T-helper 17 cell (primary cell): Measurements from ENCODE around the gene CPN2. TPM values are rescaled to one million over a fixed set of nuclear protein-coding genes. Genes with fewer than 3 reads are reported as not detected.

Experiments
- ATAC-seq: fragments of 150-1000 bp; cut with Tn5 transposase; 2 replicates; pipeline ENCODE4 v1.10.0; 2021; ENCODE audit warnings: mild to moderate bottlenecking, moderate library complexity
- DNase-seq, 3 donors: peaks; one replicate each; pipeline versions ENCODE4 v3.0.0 to v3.0.0-alpha.2; 2020 to 2021
- H3K9me3 ChIP-seq: one replicate; pipeline ENCODE4 v1.7.0; 2013; ENCODE audit warnings: low read length, mild to moderate bottlenecking; ENCODE audit not compliant: control insufficient read depth, poor library complexity, severe bottlenecking
- H3K27ac Mint-ChIP-seq: one replicate; pipeline ENCODE4 v1.8.0; 2022; ENCODE audit warnings: mild to moderate bottlenecking, moderate library complexity, mixed read lengths
- H3K27me3 Mint-ChIP-seq: one replicate; pipeline ENCODE4 v1.8.0; 2022; ENCODE audit warnings: mixed read lengths
- H3K36me3 Mint-ChIP-seq: one replicate; pipeline ENCODE4 v1.8.0; 2022; ENCODE audit warnings: low read depth, mixed read lengths
- H3K4me1 Mint-ChIP-seq: one replicate; pipeline ENCODE4 v1.8.0; 2022; ENCODE audit warnings: mild to moderate bottlenecking, mixed read lengths
- H3K4me3 Mint-ChIP-seq: one replicate; pipeline ENCODE4 v1.8.0; 2022; ENCODE audit warnings: mild to moderate bottlenecking, moderate library complexity, mixed read lengths
- total RNA-seq, 4 donors: library from RNA in 2 of 4; stranded (reverse) in 2 of 4; gene quantifications; one replicate each; pipeline ENCODE4 v1.2.3 and lab custom pipeline; 2022 to 2026

Gene CPN2
- total RNA-seq, 2 donors from 2014 or later, result not detected

DNA sequence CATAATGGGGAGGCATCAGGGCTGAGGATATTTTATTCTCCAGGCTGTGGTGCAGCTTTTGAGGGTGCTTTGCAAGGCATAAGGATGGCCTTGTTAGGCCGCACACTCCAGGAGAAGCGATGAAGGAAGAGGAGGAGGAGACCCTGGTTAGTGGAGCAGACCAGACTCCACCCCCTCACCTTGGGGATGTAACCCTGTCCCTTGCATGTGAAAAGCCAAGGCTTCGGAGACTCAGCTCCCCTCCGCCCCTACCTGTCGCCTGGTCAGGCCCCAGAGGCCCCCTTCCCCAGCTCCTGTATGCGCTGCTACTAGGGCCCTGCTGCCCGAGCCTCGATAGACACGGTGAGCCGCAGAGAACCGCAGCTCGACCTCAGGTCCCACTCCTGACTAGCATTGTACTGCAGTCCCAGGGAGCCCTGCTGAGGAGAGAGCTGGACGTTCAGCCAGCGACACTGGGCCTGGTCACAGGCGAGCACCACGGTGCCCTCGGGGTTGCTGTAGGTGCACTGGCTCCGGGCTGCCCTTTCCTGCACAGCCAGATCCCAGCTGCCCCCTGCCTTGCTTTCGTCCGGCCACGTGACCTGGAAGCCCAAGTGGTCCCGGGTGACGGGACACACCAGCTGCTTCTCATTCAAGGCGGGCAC lies 10.2 kb downstream of the CPN2 start:
- no peak overlapping the region for H3K27ac Mint-ChIP-seq
- peaks cover 35% of the 10 kb centered on the region for H3K27me3 Mint-ChIP-seq
- H3K4me3 Mint-ChIP-seq, result no peak overlapping the region
- ATAC-seq, result no peak
- no peaks in the 10 kb centered on the region for H3K9me3 ChIP-seq
- peaks cover 2% of the 10 kb centered on the region for H3K36me3 Mint-ChIP-seq
- no peak for DNase-seq
- H3K4me1 Mint-ChIP-seq, result no peaks in the 10 kb centered on the region

DNA sequence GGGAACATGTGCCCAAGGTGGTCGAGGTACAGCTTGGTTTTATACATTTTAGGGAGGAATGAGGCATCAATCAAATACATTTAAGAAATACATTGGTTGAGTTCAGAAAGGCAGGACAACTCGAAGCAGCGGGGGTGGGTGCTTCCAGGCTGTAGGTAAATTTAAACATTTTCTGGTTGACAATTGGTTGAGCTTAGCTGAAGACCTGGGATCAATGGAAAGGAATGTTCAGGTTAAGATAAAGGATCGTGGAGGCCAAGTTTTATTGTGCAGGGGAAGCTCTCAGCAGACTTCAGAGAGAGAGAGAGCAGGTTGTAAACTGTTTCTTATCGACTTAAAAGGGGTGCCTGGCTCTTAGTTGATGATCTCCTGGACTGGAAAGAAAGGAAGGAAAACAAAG lies 11.3 kb downstream of the CPN2 start:
- H3K27ac Mint-ChIP-seq, result no peak overlapping the region
- no peaks in the 10 kb centered on the region for H3K9me3 ChIP-seq
- no peak for DNase-seq
- H3K36me3 Mint-ChIP-seq, result peaks cover 2% of the 10 kb centered on the region
- ATAC-seq, result no peak
- H3K4me1 Mint-ChIP-seq, result no peaks in the 10 kb centered on the region
- H3K4me3 Mint-ChIP-seq, result no peak overlapping the region
- peaks cover 35% of the 10 kb centered on the region for H3K27me3 Mint-ChIP-seq

DNA sequence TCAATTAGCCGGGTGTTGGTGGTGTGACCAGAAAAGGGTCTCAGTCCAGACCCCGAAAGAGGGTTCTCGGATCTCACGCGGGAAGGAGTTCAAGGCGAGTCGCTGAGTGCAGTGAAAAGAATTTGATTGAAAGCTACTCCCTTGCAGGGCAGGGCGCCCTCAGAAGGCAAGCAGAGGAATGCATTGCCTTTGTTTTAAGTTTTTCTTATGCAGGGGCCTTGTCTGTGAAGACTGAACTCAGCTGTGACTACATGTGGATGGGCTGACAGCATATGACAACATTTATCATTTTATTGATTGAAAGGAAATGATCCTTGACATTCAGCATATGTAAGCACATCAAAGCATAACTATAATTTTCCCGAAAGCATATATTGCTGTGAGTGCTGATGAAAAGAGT lies 11.8 kb downstream of the CPN2 start:
- Mint-ChIP-seq H3K27ac (peak overlapping the region; percentile 3), H3K27me3 (peaks cover 35% of the 10 kb centered on the region), H3K36me3 (peaks cover 2% of the 10 kb centered on the region), H3K4me3 (no peak overlapping the region), H3K4me1 (no peaks in the 10 kb centered on the region)
- no peak for ATAC-seq
- no peaks in the 10 kb centered on the region for H3K9me3 ChIP-seq
- DNase-seq, result no peak

DNA sequence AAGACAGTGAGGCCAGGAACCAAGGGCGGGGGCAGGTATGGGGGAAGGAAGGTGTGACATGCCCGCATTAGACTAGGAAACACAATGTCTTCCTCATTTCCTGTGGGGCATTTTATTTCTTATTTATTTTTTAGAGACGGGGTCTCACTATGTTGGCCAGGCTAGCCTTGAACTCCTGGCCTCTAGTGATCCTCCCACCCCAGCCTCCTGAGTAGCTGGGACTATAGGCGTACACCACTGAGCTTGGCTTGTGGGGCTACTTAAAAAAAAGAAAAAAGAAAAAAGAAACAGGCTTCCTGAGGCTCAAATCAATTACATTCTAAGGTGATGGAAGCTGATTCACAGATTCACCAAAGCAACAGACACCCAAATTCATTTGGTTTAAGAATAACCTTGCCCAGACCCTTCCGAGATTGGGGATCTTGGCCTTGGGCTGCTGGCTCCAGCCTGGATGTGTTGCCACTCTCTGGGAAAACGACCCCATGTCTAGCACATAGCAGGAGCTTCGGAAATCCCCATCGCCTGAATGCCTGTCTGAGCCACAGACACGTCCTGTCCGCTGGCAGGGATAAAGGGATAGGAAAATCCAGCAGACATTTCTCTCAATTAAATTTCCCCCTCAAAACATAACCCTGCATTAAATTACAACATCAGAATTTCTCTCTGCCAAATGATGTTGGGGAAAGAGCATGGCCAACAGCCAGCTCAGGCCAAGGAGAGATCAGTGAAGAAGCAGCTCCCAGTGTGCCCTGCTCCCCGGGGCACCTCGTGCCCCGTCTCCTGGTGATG lies 13.0 kb downstream of the CPN2 start:
- no peaks in the 10 kb centered on the region for H3K9me3 ChIP-seq
- Mint-ChIP-seq H3K36me3 (peaks cover 2% of the 10 kb centered on the region), H3K27me3 (peaks cover 43% of the 10 kb centered on the region), H3K27ac (no peak overlapping the region), H3K4me3 (no peak overlapping the region), H3K4me1 (peaks cover 5% of the 10 kb centered on the region)
- ATAC-seq (no peak), DNase-seq (no peak)

DNA sequence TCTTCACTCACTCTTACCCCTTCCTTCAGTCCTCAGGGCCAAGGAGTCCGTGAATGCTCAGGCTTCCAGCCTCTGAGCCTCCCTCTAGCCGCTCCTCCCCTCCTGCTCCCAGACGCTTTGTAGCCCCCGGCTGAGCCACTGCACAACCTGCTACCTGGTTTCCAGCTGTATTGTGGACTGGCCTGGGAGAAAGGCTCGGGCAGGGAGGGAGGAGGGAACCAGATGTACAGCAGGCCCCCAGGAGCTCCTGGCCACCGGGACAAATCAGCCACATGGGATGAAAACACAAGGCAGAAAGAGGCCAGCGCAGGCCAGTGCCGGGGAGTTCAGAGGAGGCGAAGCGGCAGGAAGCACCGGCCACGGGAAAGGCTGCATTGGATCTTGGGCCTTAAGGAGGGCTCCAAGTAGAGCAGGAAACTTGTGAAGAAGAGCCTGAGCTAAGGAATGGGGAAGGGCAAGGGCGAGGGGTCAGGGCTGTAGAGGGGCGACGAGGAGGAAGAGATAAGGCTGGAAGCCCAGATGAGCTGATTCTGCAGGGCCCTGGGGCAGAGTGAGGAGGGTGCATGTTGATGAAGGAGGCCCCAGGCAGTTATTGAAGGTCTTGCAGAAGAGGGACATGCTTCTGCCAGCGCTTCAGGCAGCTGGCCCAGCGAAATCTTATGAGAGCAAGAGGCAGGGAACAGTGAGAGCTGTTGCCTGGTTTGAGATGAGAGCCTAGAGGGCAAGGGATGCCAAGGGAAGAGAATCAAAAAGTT lies 14.3 kb downstream of the CPN2 start:
- no peak for ATAC-seq
- H3K27ac Mint-ChIP-seq, result peak overlapping the region; percentile 19

DNA sequence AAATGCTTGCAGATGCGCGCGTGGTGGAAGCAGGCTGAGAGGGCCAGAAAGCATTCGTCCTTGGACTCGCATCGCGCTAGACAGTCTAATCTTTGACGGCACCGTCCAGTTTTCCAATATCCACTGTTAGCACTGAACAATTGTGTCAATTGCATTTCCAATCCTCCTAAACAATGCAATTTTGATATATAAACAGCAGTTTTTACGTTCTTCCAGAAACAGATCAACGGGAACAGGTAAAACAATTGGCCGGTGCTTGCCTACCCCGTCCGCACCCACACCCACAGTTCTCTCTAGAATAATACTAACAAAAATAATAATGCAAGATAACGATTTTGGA lies 17.2 kb downstream of the CPN2 start:
- DNase-seq, result no peak
- ATAC-seq, result no peak
- H3K36me3 Mint-ChIP-seq, result no peaks in the 10 kb centered on the region
- H3K9me3 ChIP-seq, result no peaks in the 10 kb centered on the region
- H3K4me3 Mint-ChIP-seq, result peak overlapping the region; percentile 85
- H3K27ac Mint-ChIP-seq, result no peak overlapping the region
- peaks cover 5% of the 10 kb centered on the region for H3K4me1 Mint-ChIP-seq
- peaks cover 49% of the 10 kb centered on the region for H3K27me3 Mint-ChIP-seq

More for the DNA sequence above, 14.3 kb downstream of the CPN2 start:
- H3K27me3 Mint-ChIP-seq, result peaks cover 44% of the 10 kb centered on the region
- no peak for DNase-seq
- H3K36me3 Mint-ChIP-seq, result peaks cover 2% of the 10 kb centered on the region
- peak overlapping the region; percentile 66 for H3K4me3 Mint-ChIP-seq
- H3K9me3 ChIP-seq, result no peaks in the 10 kb centered on the region
- peaks cover 5% of the 10 kb centered on the region for H3K4me1 Mint-ChIP-seq

DNA sequence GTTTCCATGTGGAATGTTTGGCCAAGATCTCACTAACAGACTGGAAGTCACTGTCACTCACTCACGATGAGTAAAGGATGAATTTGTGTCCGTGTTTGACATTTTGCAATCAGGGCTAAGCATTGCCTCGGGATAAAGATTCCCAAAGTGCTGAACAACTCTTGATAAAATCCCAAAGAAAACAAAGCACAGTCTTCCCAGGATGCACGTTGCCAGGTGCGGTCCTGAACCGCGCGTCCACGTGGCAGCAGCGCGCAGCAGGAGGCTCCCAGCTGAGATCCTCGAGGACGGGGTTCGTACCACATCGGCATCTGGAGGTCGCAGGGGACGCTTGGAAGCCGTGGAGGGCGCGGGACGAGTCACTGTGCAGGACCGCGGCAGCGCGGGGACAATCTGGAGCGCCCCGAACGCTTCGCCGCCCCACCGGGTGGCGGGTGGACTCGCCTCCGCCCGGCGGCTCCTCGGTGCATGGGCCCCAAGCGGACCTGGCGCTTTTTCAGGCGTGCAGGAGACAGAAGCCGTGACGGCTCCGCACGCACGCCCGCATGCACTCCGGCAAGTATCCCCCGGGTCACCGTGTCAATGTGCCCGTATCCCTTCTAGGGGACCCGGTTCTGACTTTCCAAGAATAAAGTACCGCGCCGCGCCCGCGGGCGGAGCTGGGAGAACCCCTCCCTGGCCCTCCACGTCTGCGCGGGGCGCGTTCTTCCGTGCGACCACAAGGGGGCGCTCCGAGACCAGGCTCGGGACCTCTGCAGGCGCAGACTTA lies 17.7 kb downstream of the CPN2 start:
- Mint-ChIP-seq H3K4me3 (peak overlapping the region; percentile 85), H3K27ac (no peak overlapping the region), H3K36me3 (no peaks in the 10 kb centered on the region), H3K4me1 (peaks cover 5% of the 10 kb centered on the region), H3K27me3 (peaks cover 49% of the 10 kb centered on the region)
- ATAC-seq, result peak; percentile 99
- no peaks in the 10 kb centered on the region for H3K9me3 ChIP-seq
- peak; percentile 80 to 95 (median 84) for DNase-seq

DNA sequence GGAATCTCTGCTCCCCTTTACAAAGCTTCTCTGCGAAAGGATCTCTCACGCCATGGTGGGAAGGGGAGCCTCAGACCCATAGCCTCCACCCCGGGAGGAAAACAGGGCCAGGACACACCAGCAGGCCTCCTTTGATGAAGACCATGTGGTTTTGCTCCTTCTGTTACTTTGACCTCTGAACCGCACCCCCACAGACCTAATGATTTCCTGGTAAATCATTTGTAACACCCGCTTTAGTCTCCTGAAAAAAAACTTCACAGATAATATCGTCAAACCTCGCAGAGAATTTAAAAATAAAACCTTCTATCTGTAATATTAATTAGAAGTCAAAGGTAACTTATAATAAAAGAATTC lies 18.3 kb downstream of the CPN2 start:
- DNase-seq, result no peak
- Mint-ChIP-seq H3K36me3 (no peaks in the 10 kb centered on the region), H3K27me3 (peaks cover 49% of the 10 kb centered on the region), H3K4me1 (peaks cover 5% of the 10 kb centered on the region), H3K27ac (no peak overlapping the region), H3K4me3 (peak overlapping the region; percentile 52)
- no peaks in the 10 kb centered on the region for H3K9me3 ChIP-seq
- ATAC-seq, result no peak

DNA sequence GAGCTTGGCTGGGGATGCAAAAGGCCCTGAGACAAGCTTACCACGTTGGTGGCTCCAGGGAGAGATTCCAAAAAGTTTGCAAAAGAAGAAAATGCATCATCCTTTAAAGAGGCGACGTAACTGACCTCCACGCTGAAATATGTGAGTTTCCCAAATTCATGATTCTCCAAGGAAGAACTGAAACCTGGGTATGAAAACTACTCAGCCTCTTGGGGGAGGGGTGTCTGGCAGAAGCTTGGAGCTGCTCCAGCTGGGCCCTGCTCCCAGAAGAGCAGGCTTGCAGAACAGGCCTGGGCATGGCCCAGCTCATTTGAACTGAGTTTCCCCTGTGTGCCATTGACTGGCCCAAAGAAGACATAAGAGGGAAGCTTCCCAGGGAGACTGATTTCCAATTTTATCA lies 20.5 kb downstream of the CPN2 start:
- DNase-seq (no peak), ATAC-seq (no peak)
- peaks cover 39% of the 10 kb centered on the region for H3K27me3 Mint-ChIP-seq
- H3K9me3 ChIP-seq, result no peaks in the 10 kb centered on the region
- no peak overlapping the region for H3K27ac Mint-ChIP-seq
- peaks cover 5% of the 10 kb centered on the region for H3K4me1 Mint-ChIP-seq
- H3K4me3 Mint-ChIP-seq, result no peak overlapping the region
- H3K36me3 Mint-ChIP-seq, result no peaks in the 10 kb centered on the region

DNA sequence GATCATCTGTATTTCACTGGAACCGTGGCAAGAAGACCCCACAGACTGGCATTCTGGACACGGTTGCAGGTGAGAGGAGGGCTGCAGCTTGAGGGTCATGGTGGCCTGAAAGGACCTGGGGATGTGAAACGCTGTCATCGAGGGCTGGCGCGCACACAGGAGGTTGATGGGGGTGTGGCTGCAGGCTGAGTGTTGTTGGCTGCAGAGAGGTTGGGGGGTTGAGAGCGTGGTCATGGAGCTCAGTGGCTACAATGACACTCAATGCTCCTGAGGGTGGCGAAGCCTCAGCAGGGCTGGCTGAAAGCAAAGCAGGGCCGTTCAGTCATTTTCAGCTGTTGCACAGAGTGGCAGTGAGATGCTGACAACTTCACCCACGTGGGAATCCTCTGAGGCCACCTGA lies 21.0 kb downstream of the CPN2 start:
- Mint-ChIP-seq H3K27me3 (peaks cover 39% of the 10 kb centered on the region), H3K4me1 (peaks cover 5% of the 10 kb centered on the region), H3K4me3 (no peak overlapping the region), H3K27ac (no peak overlapping the region), H3K36me3 (no peaks in the 10 kb centered on the region)
- ATAC-seq (no peak), DNase-seq (no peak)
- H3K9me3 ChIP-seq, result no peaks in the 10 kb centered on the region

DNA sequence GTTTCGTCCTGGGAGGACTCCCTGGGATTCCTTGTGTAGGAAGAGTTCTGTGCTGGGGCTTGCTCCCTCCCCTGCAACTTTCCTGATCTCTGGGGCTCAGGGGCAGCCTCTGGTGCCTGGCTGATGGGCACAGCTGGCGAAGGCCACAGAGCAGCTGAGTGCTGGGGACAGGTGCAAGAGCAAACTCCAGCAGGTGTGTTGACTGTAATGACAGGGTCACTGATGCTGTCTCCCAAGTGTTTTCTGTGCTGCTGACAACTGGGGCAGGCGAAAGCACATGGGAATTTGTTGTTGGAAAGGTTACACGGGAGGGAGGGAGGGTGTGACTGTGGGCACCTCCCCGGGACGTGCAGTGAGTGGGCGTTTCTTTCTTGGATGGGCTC lies 21.6 kb downstream of the CPN2 start:
- no peaks in the 10 kb centered on the region for H3K36me3 Mint-ChIP-seq
- DNase-seq (no peak), ATAC-seq (no peak)
- H3K27ac Mint-ChIP-seq, result no peak overlapping the region
- H3K4me3 Mint-ChIP-seq, result no peak overlapping the region
- peaks cover 5% of the 10 kb centered on the region for H3K4me1 Mint-ChIP-seq
- no peaks in the 10 kb centered on the region for H3K9me3 ChIP-seq
- H3K27me3 Mint-ChIP-seq, result peaks cover 39% of the 10 kb centered on the region

DNA sequence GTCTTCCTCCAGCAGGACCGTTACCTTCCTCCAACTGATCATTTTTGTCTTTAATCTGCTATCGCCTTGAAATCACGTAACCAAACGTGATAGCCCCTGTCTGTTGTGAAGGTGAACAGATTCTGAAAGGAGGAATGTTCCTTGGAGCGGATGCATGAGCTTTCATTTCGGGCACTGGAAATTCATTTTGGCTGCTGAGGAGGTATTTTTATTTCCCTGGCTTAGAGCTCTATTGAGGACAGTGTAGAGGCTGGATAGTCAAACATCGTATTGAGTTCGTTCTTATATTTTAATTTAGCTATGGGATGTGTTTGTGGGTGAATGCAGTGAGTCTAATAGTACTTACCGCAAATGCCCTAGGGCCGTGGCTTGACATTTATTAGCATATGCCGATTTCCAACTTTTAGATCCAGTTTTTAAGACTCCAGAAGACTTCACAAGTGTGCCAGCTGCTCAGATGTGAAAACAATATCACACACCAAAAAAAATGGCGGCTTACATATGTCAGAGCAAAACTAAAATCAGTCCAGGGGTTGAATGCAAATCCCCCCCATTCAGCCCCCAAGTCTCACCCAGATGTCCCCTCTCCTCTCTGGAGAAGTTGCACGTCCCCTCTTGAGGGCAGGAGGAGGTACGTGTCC lies 22.1 kb downstream of the CPN2 start:
- Mint-ChIP-seq H3K36me3 (no peaks in the 10 kb centered on the region), H3K27ac (no peak overlapping the region), H3K27me3 (peaks cover 37% of the 10 kb centered on the region), H3K4me3 (no peak overlapping the region), H3K4me1 (peaks cover 5% of the 10 kb centered on the region)
- DNase-seq, result no peak
- no peaks in the 10 kb centered on the region for H3K9me3 ChIP-seq
- no peak for ATAC-seq
